Osteocyte (in vitro differentiated cells): ENCODE measurements around the gene CCR2. TPM values are rescaled to one million over a fixed set of nuclear protein-coding genes. Genes with fewer than 3 reads are reported as not detected.
"Not testable (repeated sequence)": the region's sequence is repeated elsewhere in the genome, so short reads cannot be mapped to it uniquely, and the experiment has no call there.

Experiments used
- DNase-seq: peaks from one replicate; pipeline ENCODE4 v3.0.0; 2021; ENCODE audit warnings: mixed read lengths; ENCODE audit not compliant: unreplicated experiment; ENCODE audit errors: extremely low spot score
- H3K27ac Mint-ChIP-seq: one replicate; pipeline ENCODE4 v1.8.0; 2021; ENCODE audit warnings: mild to moderate bottlenecking, mixed read lengths; ENCODE audit not compliant: unreplicated experiment
- H3K27me3 Mint-ChIP-seq: one replicate; pipeline ENCODE4 v1.8.0; 2021; ENCODE audit warnings: mixed read lengths; ENCODE audit not compliant: unreplicated experiment
- H3K36me3 Mint-ChIP-seq: one replicate; pipeline ENCODE4 v1.8.0; 2021; ENCODE audit warnings: mixed read lengths; ENCODE audit not compliant: unreplicated experiment
- H3K4me1 Mint-ChIP-seq: one replicate; pipeline ENCODE4 v1.8.0; 2021; ENCODE audit warnings: mixed read lengths; ENCODE audit not compliant: unreplicated experiment
- H3K4me3 Mint-ChIP-seq: one replicate; pipeline ENCODE4 v1.8.0; 2021; ENCODE audit warnings: mild to moderate bottlenecking, moderate library complexity, mixed read lengths; ENCODE audit not compliant: unreplicated experiment
- H3K9me3 Mint-ChIP-seq: one replicate; pipeline ENCODE4 v1.8.0; 2021; ENCODE audit warnings: mixed read lengths; ENCODE audit not compliant: unreplicated experiment
- CTCF ChIP-seq: fragments of 200-600 bp; sonication (generic); IDR thresholded peaks from 2 replicates; pipeline ENCODE4 v1.5.0; 2021; ENCODE audit warnings: antibody characterized with exemption, mild to moderate bottlenecking, moderate library complexity
- total RNA-seq: library from RNA; stranded (reverse); gene quantifications from 2 replicates; pipeline ENCODE4 v1.2.1, GENCODE V29; 2021

The CCR2 gene
- total RNA-seq, 1 donor from 2014 or later: not detected

DNA sequence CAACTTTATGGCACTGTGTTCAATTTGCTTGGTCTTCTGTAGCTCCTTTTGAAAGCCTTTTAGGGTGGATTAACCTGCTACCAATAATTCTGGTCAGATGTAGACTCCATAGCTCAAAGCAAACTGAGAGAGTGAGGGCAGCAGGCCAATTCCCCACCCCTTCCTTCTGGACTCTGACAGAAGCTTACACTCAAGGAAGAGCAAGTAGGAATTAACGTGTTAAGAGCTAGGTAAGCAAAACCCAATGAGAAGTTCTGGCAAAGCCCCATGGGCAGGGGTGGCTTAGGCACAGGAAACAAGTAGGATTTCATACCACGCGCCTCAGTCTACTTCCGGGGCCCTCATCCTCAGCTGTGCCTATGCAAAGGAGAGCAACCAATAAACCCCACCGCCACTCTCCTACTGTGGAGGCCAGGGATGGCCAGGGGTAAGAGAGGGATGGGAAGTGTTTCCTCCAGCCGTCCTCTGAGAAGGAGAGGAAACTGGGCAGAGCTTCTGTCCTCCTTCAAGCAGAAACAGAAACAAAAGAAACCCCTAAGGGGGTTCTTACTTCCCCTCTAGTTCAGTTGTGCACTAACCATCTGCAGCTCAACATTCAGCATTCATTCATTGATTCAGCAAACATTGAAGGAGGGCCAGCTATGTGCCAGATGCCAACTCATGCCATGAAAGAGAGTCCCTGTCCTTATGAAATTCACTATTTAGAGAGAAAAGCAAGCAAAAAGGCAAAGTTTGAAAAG lies 29.5 kb downstream of the CCR2 start:
- Mint-ChIP-seq H3K4me3 (no peak overlapping the region), H3K9me3 (no peaks in the 10 kb centered on the region), H3K27me3 (peaks cover 19% of the 10 kb centered on the region), H3K36me3 (no peaks in the 10 kb centered on the region), H3K27ac (no peak overlapping the region), H3K4me1 (peaks cover 10% of the 10 kb centered on the region)
- no peak for TF ChIP-seq CTCF
- DNase-seq: no peak

DNA sequence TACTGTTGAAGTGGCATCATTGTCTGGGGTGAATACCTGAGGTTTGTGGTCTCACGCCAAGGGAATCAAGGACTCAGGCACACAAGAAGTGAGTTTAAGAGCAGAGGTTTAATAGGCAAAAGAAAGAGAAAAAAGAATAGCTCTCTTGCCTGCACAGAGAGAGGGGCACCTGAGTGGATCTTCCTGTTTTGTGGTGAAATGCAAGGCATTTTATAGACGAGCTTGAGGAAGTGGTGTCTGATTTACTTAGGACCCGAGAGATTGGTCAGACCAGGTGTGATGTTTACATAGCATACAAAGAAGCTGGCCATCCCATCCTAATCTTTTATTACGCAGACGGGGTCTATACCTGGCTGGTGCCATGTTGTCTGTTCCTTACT lies 30.0 kb downstream of the CCR2 start:
- Mint-ChIP-seq H3K4me1 (peaks cover 10% of the 10 kb centered on the region), H3K36me3 (no peaks in the 10 kb centered on the region), H3K27ac (no peak overlapping the region), H3K4me3 (no peak overlapping the region), H3K27me3 (peaks cover 18% of the 10 kb centered on the region), H3K9me3 (no peaks in the 10 kb centered on the region)
- no peak for DNase-seq
- TF ChIP-seq CTCF: no peak

DNA sequence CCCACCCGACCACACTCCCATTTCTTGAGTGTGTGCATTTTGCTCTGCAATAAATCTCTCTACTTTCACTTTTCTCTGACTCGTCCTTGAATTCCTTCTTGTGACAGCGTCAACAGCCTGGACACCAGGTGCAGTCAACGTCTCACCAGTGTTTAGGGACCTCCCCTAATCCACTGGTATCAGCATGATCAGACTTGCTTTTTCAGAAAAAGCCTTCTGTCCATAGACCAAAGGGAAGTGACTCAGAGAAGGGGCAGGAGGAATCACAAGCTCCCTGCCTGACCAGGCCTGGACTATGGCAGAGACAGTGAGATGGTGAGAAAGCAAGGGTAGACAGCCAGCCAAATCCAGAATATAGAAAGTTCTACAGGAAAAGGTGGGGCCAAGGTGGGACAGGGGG lies 32.3 kb downstream of the CCR2 start:
- DNase-seq: no peak
- Mint-ChIP-seq H3K27me3 (peaks cover 15% of the 10 kb centered on the region), H3K9me3 (no peaks in the 10 kb centered on the region), H3K27ac (no peak overlapping the region), H3K4me1 (peaks cover 2% of the 10 kb centered on the region), H3K4me3 (no peak overlapping the region), H3K36me3 (no peaks in the 10 kb centered on the region)
- no peak for TF ChIP-seq CTCF

DNA sequence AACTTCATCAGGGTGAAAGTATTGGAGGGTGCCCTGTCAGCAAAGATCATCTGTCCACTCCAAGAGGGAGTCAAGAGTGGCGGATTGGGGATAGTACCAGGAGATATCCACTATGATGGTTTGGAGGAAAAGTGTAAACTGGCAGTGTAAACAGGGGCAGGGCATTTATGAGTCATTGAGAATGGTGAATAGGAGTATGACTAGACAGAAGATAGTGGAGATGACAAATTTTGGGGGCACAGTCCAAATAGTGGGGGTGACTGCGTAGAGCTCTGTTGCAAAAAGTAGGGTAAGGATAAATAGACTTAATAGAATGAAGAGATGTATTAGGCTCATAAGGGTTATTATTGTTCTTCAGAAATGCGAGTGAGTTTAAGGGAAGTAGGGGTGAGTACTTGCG lies 34.9 kb downstream of the CCR2 start:
- not testable (repeated sequence) for H3K36me3 Mint-ChIP-seq, DNase-seq, H3K27ac Mint-ChIP-seq, H3K4me1 Mint-ChIP-seq, H3K9me3 Mint-ChIP-seq, H3K4me3 Mint-ChIP-seq
- peaks cover 17% of the 10 kb centered on the region for H3K27me3 Mint-ChIP-seq

DNA sequence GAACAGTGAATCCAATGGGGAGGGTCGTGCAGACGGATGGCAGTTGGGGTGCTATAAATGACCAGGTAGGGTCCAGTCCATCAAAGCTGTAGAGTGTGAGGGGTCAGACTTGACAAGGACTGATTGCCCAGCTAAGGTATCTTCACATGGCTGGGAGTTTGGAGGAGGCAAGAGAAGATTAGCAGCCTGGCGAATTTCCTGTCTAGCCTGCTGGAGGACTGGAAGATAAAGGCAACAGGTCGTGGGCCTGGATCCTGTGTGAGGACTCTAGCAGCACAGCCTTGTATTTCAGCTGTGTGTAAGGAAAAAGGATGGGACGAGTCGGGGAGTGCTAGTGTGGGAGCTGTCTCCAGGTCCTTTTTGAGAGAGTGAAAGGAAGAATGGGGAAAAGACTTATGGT lies 35.4 kb downstream of the CCR2 start:
- Mint-ChIP-seq H3K27me3 (peaks cover 14% of the 10 kb centered on the region), H3K4me3 (no peak overlapping the region), H3K9me3 (no peaks in the 10 kb centered on the region), H3K27ac (no peak overlapping the region), H3K4me1 (no peaks in the 10 kb centered on the region), H3K36me3 (no peaks in the 10 kb centered on the region)
- no peak for DNase-seq
- TF ChIP-seq CTCF: no peak

DNA sequence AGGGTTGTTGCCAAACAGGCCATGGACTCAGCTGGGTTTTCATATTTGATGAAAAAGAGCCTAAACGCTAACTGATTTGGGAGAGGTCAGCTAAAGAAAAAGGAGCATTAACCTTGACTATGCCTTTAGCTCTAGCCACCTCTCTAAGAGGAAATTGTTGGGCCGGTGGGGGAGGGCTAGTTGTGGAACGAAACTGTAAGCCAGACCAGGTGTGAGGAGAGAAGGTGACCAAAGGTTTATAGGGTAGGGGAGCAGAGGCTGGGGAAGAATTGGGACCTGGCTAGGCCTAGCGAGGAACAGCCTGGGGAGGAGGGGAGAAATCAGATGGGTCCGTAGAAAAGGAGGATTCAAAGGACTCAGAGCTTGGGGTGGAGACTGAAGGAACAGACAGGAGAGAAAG lies 37.6 kb downstream of the CCR2 start:
- not testable (repeated sequence) for H3K4me1 Mint-ChIP-seq, H3K4me3 Mint-ChIP-seq, DNase-seq, H3K36me3 Mint-ChIP-seq, H3K27ac Mint-ChIP-seq, H3K9me3 Mint-ChIP-seq
- H3K27me3 Mint-ChIP-seq: peaks cover 13% of the 10 kb centered on the region
